ENCODE measurements around the gene HS3ST4. TPM values are rescaled to one million over a fixed set of nuclear protein-coding genes. Genes with fewer than 3 reads are reported as not detected.

Gene HS3ST4
- total RNA-seq, 1 donor from 2014 or later, result not detected

GRCh38 chr16:26120729-26121128 is 429.0 kb downstream of the HS3ST4 start:
- POLR2A ChIA-PET, result no interaction called here

GRCh38 chr16:26128296-26128695 is 436.5 kb downstream of the HS3ST4 start:
- intact Hi-C loops (cut with micrococcal nuclease), result no loop called here
- Mint-ChIP-seq H3K36me3 (ENCODE audit: low read depth) (no peaks in the 10 kb centered on the region), H3K27me3 (no peaks in the 10 kb centered on the region), H3K4me1 (no peaks in the 10 kb centered on the region), H3K9me3 (no peaks in the 10 kb centered on the region), H3K4me3 (no peak overlapping the region), H3K27ac (no peak overlapping the region)
- POLR2A ChIA-PET, result no interaction called here
- no peak for TF ChIP-seq CTCF (IDR thresholded peaks at IDR 0.05)
- CTCF ChIA-PET, result no interaction called here
- no peak for ATAC-seq (ENCODE audit: low read depth)
- no peak for DNase-seq

More at GRCh38 chr16:26120729-26121128, 429.0 kb downstream of the HS3ST4 start:
- Mint-ChIP-seq H3K4me3 (no peak overlapping the region), H3K9me3 (no peaks in the 10 kb centered on the region), H3K4me1 (no peaks in the 10 kb centered on the region), H3K27me3 (no peaks in the 10 kb centered on the region), H3K27ac (no peak overlapping the region), H3K36me3 (ENCODE audit: low read depth) (no peaks in the 10 kb centered on the region)
- intact Hi-C loops (cut with micrococcal nuclease), result no loop called here
- no peak for TF ChIP-seq CTCF (IDR thresholded peaks at IDR 0.05)
- DNase-seq (no peak), ATAC-seq (ENCODE audit: low read depth) (no peak)
- CTCF ChIA-PET, result no interaction called here

- H3K4me1 Mint-ChIP-seq, result no peaks in the 10 kb centered on the region
- H3K36me3 Mint-ChIP-seq (ENCODE audit: low read depth), result no peaks in the 10 kb centered on the region
- no peak overlapping the region for H3K27ac Mint-ChIP-seq
- no peaks in the 10 kb centered on the region for H3K27me3 Mint-ChIP-seq
- intact Hi-C loops (cut with micrococcal nuclease), result no loop called here
- DNase-seq, result no peak
- H3K9me3 Mint-ChIP-seq, result no peaks in the 10 kb centered on the region
- TF ChIP-seq CTCF (IDR thresholded peaks at IDR 0.05), result no peak
- ChIA-PET CTCF (no interaction called here), POLR2A (no interaction called here)
- no peak overlapping the region for H3K4me3 Mint-ChIP-seq
- no peak for ATAC-seq (ENCODE audit: low read depth)
Measured at GRCh38 chr16:26129997-26130396, 438.2 kb downstream of the HS3ST4 start.

GRCh38 chr16:26133416-26134093 is 441.8 kb downstream of the HS3ST4 start:
- ATAC-seq (ENCODE audit: low read depth), result no peak
- H3K4me3 Mint-ChIP-seq, result no peak overlapping the region
- CTCF ChIA-PET, result no interaction called here
- POLR2A ChIA-PET, result no interaction called here
- no peaks in the 10 kb centered on the region for H3K36me3 Mint-ChIP-seq (ENCODE audit: low read depth)
- H3K27ac Mint-ChIP-seq, result no peak overlapping the region
- intact Hi-C loops (cut with micrococcal nuclease), result no loop called here
- H3K4me1 Mint-ChIP-seq, result no peaks in the 10 kb centered on the region
- H3K27me3 Mint-ChIP-seq, result no peaks in the 10 kb centered on the region
- no peaks in the 10 kb centered on the region for H3K9me3 Mint-ChIP-seq
- TF ChIP-seq CTCF (IDR thresholded peaks at IDR 0.05), result no peak
- DNase-seq, result no peak

- TF ChIP-seq CTCF (IDR thresholded peaks at IDR 0.05), result no peak
- H3K36me3 Mint-ChIP-seq (ENCODE audit: low read depth), result no peaks in the 10 kb centered on the region
- POLR2A ChIA-PET, result no interaction called here
- H3K9me3 Mint-ChIP-seq, result no peaks in the 10 kb centered on the region
- H3K27ac Mint-ChIP-seq, result no peak overlapping the region
- H3K4me1 Mint-ChIP-seq, result no peaks in the 10 kb centered on the region
- ATAC-seq (ENCODE audit: low read depth) (no peak), DNase-seq (no peak)
- no peaks in the 10 kb centered on the region for H3K27me3 Mint-ChIP-seq
- intact Hi-C loops (cut with micrococcal nuclease), result no loop called here
- no peak overlapping the region for H3K4me3 Mint-ChIP-seq
- CTCF ChIA-PET, result no interaction called here
Measured at GRCh38 chr16:26134588-26134987, 442.8 kb downstream of the HS3ST4 start.
